Gastrocnemius medialis (tissue), 4 donors: ENCODE results near the gene KANSL1L. TPM values are rescaled to one million over a fixed set of nuclear protein-coding genes. Genes with fewer than 3 reads are reported as not detected.
A peak's percentile ranks its signal among the peaks of the same experiment; 100 is the strongest.

Experiments used
- ATAC-seq, 2 donors: fragments of 150-250 bp; one replicate each; pipeline ENCODE4 v1.9.1; 2016
- DNase-seq, 2 donors: peaks; one replicate each; pipeline ENCODE4 v3.0.0-alpha.2; 2019
- H3K27ac ChIP-seq, 4 donors: fragments of 200-600 bp; sonication (generic); 1 replicate in 1 of 4; 2 replicates in 3 of 4; pipeline ENCODE4 v1.5.1; 2016 to 2018; ENCODE audit warnings: mild to moderate bottlenecking in 2 of 4, moderate library complexity in 1 of 4
- H3K27me3 ChIP-seq, 3 donors: fragments of 200-600 bp; sonication (generic) in 2 of 3; 1 replicate in 1 of 3; 2 replicates in 2 of 3; pipeline versions ENCODE4 v1.5.1 to v1.6.0; 2016 to 2019; ENCODE audit warnings: mild to moderate bottlenecking in 1 of 3, moderate library complexity in 1 of 3
- H3K36me3 ChIP-seq, 2 donors: fragments of 200-600 bp; sonication (generic) in 1 of 2; one replicate each; pipeline ENCODE4 v1.5.1; 2017 to 2018
- H3K4me1 ChIP-seq, 2 donors: fragments of 200-600 bp; sonication (generic) in 1 of 2; one replicate each; pipeline ENCODE4 v1.5.1; 2016 to 2017; ENCODE audit warnings: mild to moderate bottlenecking in 2 of 2
- H3K4me3 ChIP-seq, 4 donors: fragments of 200-600 bp; sonication (generic) in 3 of 4; 1 replicate in 1 of 4; 2 replicates in 3 of 4; pipeline ENCODE4 v1.5.1; 2016 to 2019; ENCODE audit warnings: mild to moderate bottlenecking in 2 of 4
- H3K9me3 ChIP-seq, 3 donors: fragments of 200-600 bp; sonication (generic) in 2 of 3; 1 replicate in 1 of 3; 2 replicates in 2 of 3; pipeline ENCODE4 v1.5.1; 2016 to 2019
- CTCF ChIP-seq, 5 experiments: fragments of 450-650 bp in 3 of 5; fragments of 200-600 bp in 2 of 5; sonication (generic) in 2 of 5; IDR thresholded peaks in 4 of 5; conservative IDR thresholded peaks in 1 of 5; 1 replicate in 4 of 5; 2 replicates in 1 of 5; pipeline ENCODE4 v1.5.1; 2016 to 2019; ENCODE audit warnings: antibody characterized with exemption in 5 of 5, mild to moderate bottlenecking in 3 of 5, moderate library complexity in 3 of 5
- POLR2A ChIP-seq, 2 donors: fragments of 450-650 bp; IDR thresholded peaks; one replicate each; pipeline ENCODE4 v1.6.1; 2017; ENCODE audit warnings: antibody characterized with exemption in 2 of 2, mild to moderate bottlenecking in 2 of 2, moderate library complexity in 2 of 2
- in situ Hi-C, 4 donors: fragments of 200-750 bp; cut with MboI; loops; one replicate each; pipeline versions ENCODE4 v1.15.0 to v1.8.0; 2017; ENCODE audit warnings: low sequenced_read_pairs in 4 of 4
- intact Hi-C: fragments of 100-400 bp; cut with DNase I; formaldehyde crosslinking; loops from one replicate; pipeline ENCODE4 v1.15.1; 2023; ENCODE audit warnings: low total_unique reads
- total RNA-seq, 4 donors: library from RNA; depleted of rRNA; stranded (reverse); fragments of >200 nt; gene quantifications; one replicate each; pipeline versions ENCODE4 v1.1.0 to v1.2.3, GENCODE V29; 2016

Gene KANSL1L
- total RNA-seq, 4 donors from 2014 or later, result 19.4 to 21.9 (median 20.4) TPM

- Histone ChIP-seq H3K4me1 (peaks cover 11 to 15% of the 10 kb centered on the region in 2 donors), H3K9me3 (no peaks in the 10 kb centered on the region), H3K4me3 (no peak overlapping the region), H3K27ac (peak overlapping the region in 1 of 4 donors; percentile 3), H3K27me3 (no peaks in the 10 kb centered on the region), H3K36me3 (peaks cover 0 to 16% of the 10 kb centered on the region in 2 donors)
- DNase-seq (no peak), ATAC-seq (no peak)
- TF ChIP-seq POLR2A (IDR thresholded peaks at IDR 0.05) (no peak), CTCF (IDR thresholded peaks at IDR 0.05 in 4 of 5, conservative IDR thresholded peaks at IDR 0.05 in 1 of 5) (no peak)
- intact Hi-C loops (no loop called here), in situ Hi-C loops (no loop called here)
Observed at GRCh38 chr2:210157526-210157925, 13.7 kb downstream of the KANSL1L start.

GRCh38 chr2:210147614-210148013 lies 23.6 kb downstream of the KANSL1L start:
- Histone ChIP-seq H3K27ac (no peak overlapping the region), H3K27me3 (no peaks in the 10 kb centered on the region), H3K9me3 (no peaks in the 10 kb centered on the region), H3K4me1 (no peaks in the 10 kb centered on the region), H3K4me3 (no peak overlapping the region), H3K36me3 (peaks cover 0 to 17% of the 10 kb centered on the region in 2 donors)
- in situ Hi-C loops (no loop called here), intact Hi-C loops (no loop called here)
- DNase-seq (no peak), ATAC-seq (no peak)
- TF ChIP-seq CTCF (IDR thresholded peaks at IDR 0.05 in 4 of 5, conservative IDR thresholded peaks at IDR 0.05 in 1 of 5) (no peak), POLR2A (IDR thresholded peaks at IDR 0.05) (no peak)

- no peak for DNase-seq
- Histone ChIP-seq H3K27ac (no peak overlapping the region), H3K4me3 (no peak overlapping the region), H3K4me1 (peaks cover 5 to 7% of the 10 kb centered on the region in 2 donors), H3K36me3 (peaks cover 0 to 1% of the 10 kb centered on the region in 2 donors), H3K27me3 (no peaks in the 10 kb centered on the region), H3K9me3 (no peaks in the 10 kb centered on the region)
- ATAC-seq, result no peak
- intact Hi-C loops, result no loop called here
- in situ Hi-C loops, result no loop called here
- TF ChIP-seq POLR2A (IDR thresholded peaks at IDR 0.05), result no peak
Observed at GRCh38 chr2:210132239-210132638, 39.0 kb downstream of the KANSL1L start.

GRCh38 chr2:210128961-210129360 lies 42.2 kb downstream of the KANSL1L start:
- H3K9me3 ChIP-seq, result peaks cover 0 to 7% (median 0%) of the 10 kb centered on the region in 3 donors
- no peak for ATAC-seq
- H3K27ac ChIP-seq, result peak overlapping the region in 1 of 4 donors; percentile 5
- in situ Hi-C loops, result no loop called here
- peak in 1 of 2 donors; percentile 20 for DNase-seq
- intact Hi-C loops, result no loop called here
- H3K4me1 ChIP-seq, result peaks cover under 1 to 7% of the 10 kb centered on the region in 2 donors
- TF ChIP-seq POLR2A (IDR thresholded peaks at IDR 0.05) (no peak), CTCF (IDR thresholded peaks at IDR 0.05 in 4 of 5, conservative IDR thresholded peaks at IDR 0.05 in 1 of 5) (no peak)
- no peaks in the 10 kb centered on the region for H3K27me3 ChIP-seq
- no peak overlapping the region for H3K4me3 ChIP-seq
- peaks cover 0 to 22% of the 10 kb centered on the region in 2 donors for H3K36me3 ChIP-seq

GRCh38 chr2:210113614-210114235 lies 57.5 kb downstream of the KANSL1L start:
- no peaks in the 10 kb centered on the region for H3K27me3 ChIP-seq
- H3K36me3 ChIP-seq, result no peaks in the 10 kb centered on the region
- DNase-seq, result no peak
- no peak for ATAC-seq
- peaks cover 0 to 8% (median 0%) of the 10 kb centered on the region in 3 donors for H3K9me3 ChIP-seq
- H3K27ac ChIP-seq, result no peak overlapping the region
- no peaks in the 10 kb centered on the region for H3K4me1 ChIP-seq
- intact Hi-C loops, result no loop called here
- no peak overlapping the region for H3K4me3 ChIP-seq
- TF ChIP-seq CTCF (IDR thresholded peaks at IDR 0.05 in 4 of 5, conservative IDR thresholded peaks at IDR 0.05 in 1 of 5) (no peak), POLR2A (IDR thresholded peaks at IDR 0.05) (no peak)
- in situ Hi-C loops, result no loop called here
